GM21528 (cell line): Measurements from ENCODE around the gene REG3G.
A peak's percentile ranks its signal among the peaks of the same experiment; 100 is the strongest.

Experiments
- ATAC-seq: cut with Tn5 transposase; IDR thresholded peaks from one replicate; pipeline ENCODE4 v1.9.1; 2021; ENCODE audit warnings: mild to moderate bottlenecking, moderate library complexity; ENCODE audit not compliant: unreplicated experiment, low FRiP score

REG3G gene

GRCh38 chr2:79025421-79025820, at the start of gene REG3G:
TSS of gene REG3G (plus strand) at chr2:79025702. CDS start at chr2:79026094, 392 bp downstream.
- no peak for ATAC-seq

- ATAC-seq, result peak; percentile 95
Observed at GRCh38 chr2:78977661-78978145, 47.8 kb upstream of the REG3G start.

- no peak for ATAC-seq
Observed at GRCh38 chr2:78978340-78978739, 47.2 kb upstream of the REG3G start.

- ATAC-seq, result no peak
Observed at GRCh38 chr2:78979380-78980151, 45.9 kb upstream of the REG3G start.

GRCh38 chr2:78980152-78980465, 45.4 kb upstream of the REG3G start:
- no peak for ATAC-seq

- no peak for ATAC-seq
Observed at GRCh38 chr2:78980871-78981270, 44.6 kb upstream of the REG3G start.

- ATAC-seq, result no peak
Observed at GRCh38 chr2:78982638-78983330, 42.7 kb upstream of the REG3G start.

- ATAC-seq, result no peak
Observed at GRCh38 chr2:78984386-78984785, 41.1 kb upstream of the REG3G start.

- no peak for ATAC-seq
Observed at GRCh38 chr2:78985558-78985957, 39.9 kb upstream of the REG3G start.

GRCh38 chr2:78989051-78989450, 36.5 kb upstream of the REG3G start:
- ATAC-seq, result no peak

GRCh38 chr2:78992451-78992806, 33.1 kb upstream of the REG3G start:
- peak; percentile 57 for ATAC-seq

GRCh38 chr2:78992807-78993517, 32.5 kb upstream of the REG3G start:
- ATAC-seq, result peak; percentile 36

GRCh38 chr2:78993518-78994148, 31.9 kb upstream of the REG3G start:
- ATAC-seq, result no peak

- ATAC-seq, result no peak
Observed at GRCh38 chr2:78994789-78995188, 30.7 kb upstream of the REG3G start.

- ATAC-seq, result no peak
Observed at GRCh38 chr2:78999406-78999805, 26.1 kb upstream of the REG3G start.

GRCh38 chr2:79000008-79000576, 25.4 kb upstream of the REG3G start:
- no peak for ATAC-seq

GRCh38 chr2:79001285-79001684, 24.2 kb upstream of the REG3G start:
- ATAC-seq, result no peak

GRCh38 chr2:79004680-79005079, 20.8 kb upstream of the REG3G start:
- no peak for ATAC-seq

GRCh38 chr2:79005216-79005615, 20.3 kb upstream of the REG3G start:
- ATAC-seq, result no peak

- no peak for ATAC-seq
Observed at GRCh38 chr2:79009388-79009787, 16.1 kb upstream of the REG3G start.

- ATAC-seq, result no peak
Observed at GRCh38 chr2:79011496-79011895, 14.0 kb upstream of the REG3G start.
